Measurements from ENCODE around the gene COL26A1. TPM values are rescaled to one million over a fixed set of nuclear protein-coding genes. Genes with fewer than 3 reads are reported as not detected.

The COL26A1 gene
- total RNA-seq, 6 donors from 2014 or later: 0.20 to 1.0 (median 0.30) TPM; not detected in 2

DNA sequence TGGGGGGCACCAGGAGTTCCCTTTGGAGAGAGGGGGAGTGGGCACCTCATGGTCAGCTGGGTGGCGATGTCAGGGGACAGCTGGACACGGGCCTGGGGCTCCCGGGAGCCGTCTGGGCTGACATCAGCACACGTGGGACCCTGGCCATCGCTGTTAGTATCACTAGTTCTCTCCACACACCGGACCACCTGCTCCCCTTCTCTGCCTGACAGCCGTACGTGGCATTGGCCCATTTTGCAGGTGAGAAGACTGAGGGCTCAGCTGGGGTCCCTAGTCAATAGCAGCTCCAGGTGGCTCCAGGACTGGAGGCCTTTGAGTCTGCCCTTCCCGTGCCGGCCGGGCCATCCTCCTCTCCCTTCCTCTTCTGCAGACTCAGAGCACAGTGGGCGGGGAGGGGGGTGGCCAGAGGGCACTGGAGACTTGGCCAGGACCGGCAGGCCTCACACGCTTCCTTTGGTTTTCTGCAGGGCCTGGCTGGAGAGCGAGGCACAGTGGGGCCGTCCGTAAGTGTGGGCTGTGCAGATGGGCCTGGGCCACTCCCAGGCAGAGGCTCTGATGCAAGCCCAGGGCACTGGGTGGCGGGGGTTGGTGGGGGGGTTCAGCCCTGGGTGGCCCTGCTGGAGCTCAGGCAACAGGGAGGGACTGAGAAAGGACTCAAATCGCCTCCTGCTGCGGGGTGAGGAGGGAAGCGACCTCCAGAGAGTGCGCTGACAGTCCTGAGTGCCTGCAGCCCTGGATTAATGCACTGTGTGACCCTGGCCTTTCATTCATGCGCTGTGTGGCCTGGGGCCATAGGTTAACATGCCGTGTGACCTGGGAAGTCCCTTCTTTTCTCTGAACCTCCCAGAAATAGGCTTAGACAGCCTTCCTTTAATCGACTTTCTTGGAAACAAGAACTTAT lies 188.2 kb downstream of the COL26A1 start:
- 58 to 66% methylated on average over 23 of the region's 26 CpGs for WGBS, 2 donors
- Histone ChIP-seq H3K27me3 (no peaks in the 10 kb centered on the region), H3K36me3 (no peaks in the 10 kb centered on the region), H3K4me3 (no peak overlapping the region), H3K4me1 (no peaks in the 10 kb centered on the region), H3K27ac (no peak overlapping the region), H3K9me3 (no peaks in the 10 kb centered on the region)
- ATAC-seq (ENCODE audit: low FRiP score in 2 of 2) (no peak), DNase-seq (no peak)
- TF ChIP-seq POLR2A (IDR thresholded peaks at IDR 0.05) (no peak), EP300 (IDR thresholded peaks at IDR 0.05) (no peak), POLR2AphosphoS5 (IDR thresholded peaks at IDR 0.05) (no peak)
- TF ChIP-seq, protein P1, sequence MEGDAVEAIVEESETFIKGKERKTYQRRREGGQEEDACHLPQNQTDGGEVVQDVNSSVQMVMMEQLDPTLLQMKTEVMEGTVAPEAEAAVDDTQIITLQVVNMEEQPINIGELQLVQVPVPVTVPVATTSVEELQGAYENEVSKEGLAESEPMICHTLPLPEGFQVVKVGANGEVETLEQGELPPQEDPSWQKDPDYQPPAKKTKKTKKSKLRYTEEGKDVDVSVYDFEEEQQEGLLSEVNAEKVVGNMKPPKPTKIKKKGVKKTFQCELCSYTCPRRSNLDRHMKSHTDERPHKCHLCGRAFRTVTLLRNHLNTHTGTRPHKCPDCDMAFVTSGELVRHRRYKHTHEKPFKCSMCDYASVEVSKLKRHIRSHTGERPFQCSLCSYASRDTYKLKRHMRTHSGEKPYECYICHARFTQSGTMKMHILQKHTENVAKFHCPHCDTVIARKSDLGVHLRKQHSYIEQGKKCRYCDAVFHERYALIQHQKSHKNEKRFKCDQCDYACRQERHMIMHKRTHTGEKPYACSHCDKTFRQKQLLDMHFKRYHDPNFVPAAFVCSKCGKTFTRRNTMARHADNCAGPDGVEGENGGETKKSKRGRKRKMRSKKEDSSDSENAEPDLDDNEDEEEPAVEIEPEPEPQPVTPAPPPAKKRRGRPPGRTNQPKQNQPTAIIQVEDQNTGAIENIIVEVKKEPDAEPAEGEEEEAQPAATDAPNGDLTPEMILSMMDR (IDR thresholded peaks at IDR 0.05): no peak

DNA sequence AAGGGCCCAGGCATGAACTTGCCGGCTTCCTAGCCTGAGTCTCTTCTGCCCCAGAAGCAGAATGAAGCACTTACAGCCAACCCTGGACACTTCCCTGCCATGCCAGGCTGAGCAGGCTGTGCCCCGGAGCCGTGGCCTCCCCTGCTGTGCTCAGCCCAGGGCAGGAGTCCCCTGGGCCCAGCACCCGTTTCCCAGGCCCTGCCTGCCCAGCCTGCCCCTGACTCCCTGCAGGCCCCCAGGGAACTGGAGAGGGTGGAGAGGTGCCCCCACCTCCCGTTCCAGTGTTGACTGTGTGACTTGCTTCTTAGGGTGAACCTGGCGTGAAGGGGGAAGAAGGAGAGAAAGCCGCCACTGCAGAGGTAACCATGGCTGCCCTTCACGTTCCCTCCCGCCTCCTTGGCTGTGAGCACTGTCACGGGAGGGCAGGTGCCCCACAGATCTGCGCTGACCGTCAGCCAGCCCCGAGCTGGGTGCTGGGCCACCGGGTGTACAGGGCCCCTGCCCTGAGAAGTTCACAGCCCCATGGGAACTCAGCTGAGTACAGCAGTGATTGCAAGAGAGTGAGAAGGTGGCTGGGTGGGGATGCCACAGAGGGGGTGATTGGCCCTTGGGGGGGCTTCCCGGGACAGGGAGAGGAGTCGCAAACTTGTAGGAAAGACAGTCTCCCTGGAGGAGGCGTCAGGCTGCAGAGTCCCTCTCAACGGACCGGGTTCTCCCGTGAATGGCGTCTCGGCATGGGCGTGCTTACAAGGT lies 190.5 kb downstream of the COL26A1 start:
- ATAC-seq (ENCODE audit: low FRiP score in 2 of 2) (no peak), DNase-seq (peak; percentile 14 to 67)
- Histone ChIP-seq H3K27ac (no peak overlapping the region), H3K27me3 (no peaks in the 10 kb centered on the region), H3K4me3 (no peak overlapping the region), H3K4me1 (no peaks in the 10 kb centered on the region), H3K36me3 (no peaks in the 10 kb centered on the region), H3K9me3 (no peaks in the 10 kb centered on the region)
- 84 to 86% methylated on average over 13 to 19 of the region's 23 CpGs for WGBS, 2 donors
- no peak for TF ChIP-seq POLR2A (IDR thresholded peaks at IDR 0.05)
- no peak for TF ChIP-seq POLR2AphosphoS5 (IDR thresholded peaks at IDR 0.05)
- TF ChIP-seq EP300 (IDR thresholded peaks at IDR 0.05): no peak
- TF ChIP-seq, protein P1 (IDR thresholded peaks at IDR 0.05): no peak

DNA sequence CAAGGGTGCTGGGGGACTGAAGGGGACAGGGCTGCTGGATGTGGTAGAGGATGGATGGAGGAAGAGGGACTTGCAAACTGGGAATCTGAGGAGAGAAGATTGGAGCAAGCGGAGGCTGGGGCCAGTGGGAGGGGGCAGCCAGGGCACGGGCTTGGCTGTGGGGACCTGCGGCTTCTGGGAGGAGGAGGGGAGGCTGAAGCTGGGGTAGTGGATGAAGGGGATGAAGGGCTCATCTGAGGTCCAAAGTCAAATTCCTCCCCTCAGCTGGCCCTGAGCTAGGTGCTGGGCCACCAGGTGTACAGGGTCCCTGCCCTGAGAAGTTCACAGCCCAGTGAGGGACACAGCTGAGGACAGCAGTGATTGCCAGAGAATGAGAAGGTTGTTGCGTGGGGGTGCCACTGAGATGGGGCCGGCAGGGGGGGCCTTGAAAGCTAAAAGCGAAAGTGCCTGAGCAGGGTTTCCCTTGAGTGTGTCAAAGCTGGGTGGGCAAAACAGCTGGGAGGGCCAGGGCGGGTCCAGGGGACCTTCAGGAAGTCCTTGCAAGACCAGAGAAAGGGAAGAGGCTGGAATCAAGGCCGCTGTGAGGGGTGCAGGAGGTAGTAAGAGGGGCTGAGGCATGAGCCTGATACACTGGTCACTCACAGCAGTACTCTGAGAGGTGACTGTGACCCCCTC lies 191.2 kb downstream of the COL26A1 start:
- Histone ChIP-seq H3K27ac (no peak overlapping the region), H3K27me3 (no peaks in the 10 kb centered on the region), H3K4me3 (no peak overlapping the region), H3K9me3 (no peaks in the 10 kb centered on the region), H3K36me3 (no peaks in the 10 kb centered on the region), H3K4me1 (no peaks in the 10 kb centered on the region)
- TF ChIP-seq POLR2A (IDR thresholded peaks at IDR 0.05): no peak
- TF ChIP-seq POLR2AphosphoS5 (IDR thresholded peaks at IDR 0.05): no peak
- TF ChIP-seq, protein P1 (IDR thresholded peaks at IDR 0.05): no peak
- TF ChIP-seq EP300 (IDR thresholded peaks at IDR 0.05): no peak
- 77 to 84% methylated on average over 8 of the region's 8 CpGs for WGBS, 2 donors
- ATAC-seq (ENCODE audit: low FRiP score in 2 of 2) (no peak), DNase-seq (peak in 1 of 2 donors; percentile 15)

DNA sequence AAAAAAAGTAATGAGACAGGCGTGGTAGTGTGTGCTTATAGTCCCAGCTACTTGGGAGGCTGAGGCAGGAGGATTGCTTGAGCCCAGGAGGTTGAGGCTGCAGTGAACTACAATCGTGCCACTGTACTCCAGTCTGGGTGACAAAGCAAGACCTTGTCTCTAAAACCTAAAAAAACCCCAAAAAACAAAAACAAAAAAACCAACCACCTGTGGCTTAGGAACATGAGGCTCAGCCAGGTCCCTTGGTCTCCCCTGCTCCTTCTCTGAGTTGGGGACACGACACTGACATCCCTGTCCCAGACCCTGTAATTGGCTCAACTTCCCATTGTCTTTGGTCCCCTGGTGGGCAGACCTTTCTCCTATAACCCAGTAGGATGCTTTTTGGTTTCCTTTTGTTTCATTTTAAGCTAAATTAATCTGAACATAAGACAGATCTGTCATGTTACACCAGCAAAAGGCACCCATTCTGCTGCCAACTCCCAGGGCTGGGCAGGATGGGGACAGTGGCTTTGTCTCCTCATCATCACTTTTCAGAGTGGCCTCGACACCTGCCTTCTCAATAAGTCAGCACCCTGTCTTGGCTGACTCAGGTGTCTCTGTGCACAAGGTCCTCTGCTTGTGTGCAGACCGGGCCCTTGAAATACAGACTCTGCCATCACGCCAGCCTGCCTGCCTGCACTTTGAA lies 192.1 kb downstream of the COL26A1 start:
- H3K36me3 ChIP-seq: no peaks in the 10 kb centered on the region
- 86 to 88% methylated on average over 6 of the region's 6 CpGs for WGBS, 2 donors

More for the DNA sequence above, 192.1 kb downstream of the COL26A1 start:
- no peak for ATAC-seq (ENCODE audit: low FRiP score in 2 of 2)
- Histone ChIP-seq H3K4me3 (no peak overlapping the region), H3K27ac (no peak overlapping the region), H3K9me3 (no peaks in the 10 kb centered on the region), H3K4me1 (no peaks in the 10 kb centered on the region), H3K27me3 (no peaks in the 10 kb centered on the region)
- no peak for DNase-seq
- TF ChIP-seq POLR2A (IDR thresholded peaks at IDR 0.05): no peak
- no peak for TF ChIP-seq POLR2AphosphoS5 (IDR thresholded peaks at IDR 0.05)
- TF ChIP-seq, protein P1 (IDR thresholded peaks at IDR 0.05): no peak
- TF ChIP-seq EP300 (IDR thresholded peaks at IDR 0.05): no peak
